ENCODE data around the gene TUSC2. TPM values are rescaled to one million over a fixed set of nuclear protein-coding genes. Genes with fewer than 3 reads are reported as not detected.
A peak's percentile ranks its signal among the peaks of the same experiment; 100 is the strongest.

TUSC2 gene, protein sequence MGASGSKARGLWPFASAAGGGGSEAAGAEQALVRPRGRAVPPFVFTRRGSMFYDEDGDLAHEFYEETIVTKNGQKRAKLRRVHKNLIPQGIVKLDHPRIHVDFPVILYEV
- 10 to 100 TPM; 40.8 to 48.7 (median 48.5) TPM for total RNA-seq

DNA sequence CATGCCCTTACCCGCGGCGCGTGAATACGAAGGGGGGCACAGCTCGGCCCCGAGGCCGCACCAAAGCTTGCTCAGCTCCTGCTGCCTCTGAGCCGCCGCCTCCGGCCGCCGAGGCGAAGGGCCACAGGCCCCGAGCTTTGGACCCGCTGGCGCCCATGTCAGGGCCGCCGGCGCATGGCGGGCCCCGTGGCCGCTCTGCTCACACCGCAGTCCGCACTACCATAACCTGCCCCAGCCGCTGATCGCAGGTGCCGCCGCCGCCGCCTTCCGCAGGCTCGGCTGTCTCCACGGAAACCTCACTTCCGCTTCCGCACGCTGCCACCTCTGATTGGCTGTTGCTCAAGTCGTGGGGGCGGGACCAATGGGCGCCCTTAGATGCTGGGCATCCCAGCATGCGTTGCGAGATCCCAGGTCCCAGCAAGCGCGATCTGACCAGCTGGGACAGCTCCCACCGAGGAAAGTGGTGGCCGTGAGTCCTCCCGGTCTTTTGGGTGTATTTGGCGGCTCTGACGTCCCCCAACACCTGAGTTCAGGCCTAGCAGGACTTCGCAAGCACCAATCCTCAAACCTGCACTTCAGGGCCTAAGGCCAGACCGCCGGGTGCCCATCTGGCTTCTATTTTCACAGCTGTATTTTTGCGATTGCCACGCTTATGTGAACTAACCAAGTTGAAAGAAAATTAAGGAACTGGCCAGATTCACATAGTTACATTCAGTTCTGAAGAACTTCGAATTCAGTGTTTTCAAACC lies at the start of gene TUSC2:
TSS of gene TUSC2 (minus strand) at position 281 of the 749 bp plus-strand sequence. CDS start at position 157, 124 bp downstream.
- peak within 1 kb of the TSS; percentile 90 for H3K4me3 Mint-ChIP-seq
- H3K4me1 Mint-ChIP-seq (ENCODE audit: low read depth) = peaks cover 23% of the 10 kb centered on the region
- peaks cover 10% of the 10 kb centered on the region for H3K36me3 Mint-ChIP-seq (ENCODE audit: insufficient read depth)
- no peaks in the 10 kb centered on the region for H3K9me3 Mint-ChIP-seq
- DNase-seq = peak; percentile 92
- ATAC-seq = peak; percentile 95 to 96
- no peaks in the 10 kb centered on the region for H3K27me3 Mint-ChIP-seq (ENCODE audit: low read depth)

DNA sequence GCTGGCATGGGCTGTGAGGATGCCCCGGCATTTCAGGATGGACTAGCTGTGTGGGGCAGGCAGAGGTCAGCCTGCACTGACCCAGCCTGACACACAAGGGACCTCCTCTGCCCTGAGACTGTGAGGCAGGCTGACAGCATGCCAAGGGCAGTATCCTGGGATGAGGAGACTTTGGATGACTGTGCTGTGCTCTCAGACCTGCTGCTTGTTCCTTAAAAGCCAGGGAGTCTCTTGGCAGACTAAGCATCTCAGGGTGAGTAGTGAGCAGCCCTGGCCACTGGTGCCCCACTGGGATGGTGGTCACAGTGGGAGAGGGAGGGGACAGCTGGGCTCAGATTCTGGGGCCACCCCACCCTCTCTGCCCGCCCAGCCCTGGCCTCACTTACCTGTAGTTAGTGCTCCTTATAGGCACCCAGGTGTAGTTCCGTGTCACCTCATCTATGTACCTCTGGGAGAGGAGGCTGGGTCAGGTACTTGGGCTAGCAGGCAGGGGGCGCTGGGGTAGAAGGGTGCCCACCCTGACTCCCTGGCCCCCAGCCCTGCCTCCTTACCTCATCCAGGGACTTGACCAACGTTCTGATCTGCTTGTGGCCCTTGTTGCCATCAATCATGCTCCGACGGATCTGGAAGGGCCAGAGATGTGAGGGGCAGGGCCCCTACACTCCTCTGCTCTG lies 47.4 kb upstream of the TUSC2 start:
- Mint-ChIP-seq H3K4me3 (no peak overlapping the region), H3K27me3 (ENCODE audit: low read depth) (no peaks in the 10 kb centered on the region), H3K4me1 (ENCODE audit: low read depth) (peaks cover 4% of the 10 kb centered on the region), H3K36me3 (ENCODE audit: insufficient read depth) (no peaks in the 10 kb centered on the region), H3K9me3 (no peaks in the 10 kb centered on the region)
- no peak for DNase-seq
- ATAC-seq = peak in 1 of 2 donors; percentile 16

DNA sequence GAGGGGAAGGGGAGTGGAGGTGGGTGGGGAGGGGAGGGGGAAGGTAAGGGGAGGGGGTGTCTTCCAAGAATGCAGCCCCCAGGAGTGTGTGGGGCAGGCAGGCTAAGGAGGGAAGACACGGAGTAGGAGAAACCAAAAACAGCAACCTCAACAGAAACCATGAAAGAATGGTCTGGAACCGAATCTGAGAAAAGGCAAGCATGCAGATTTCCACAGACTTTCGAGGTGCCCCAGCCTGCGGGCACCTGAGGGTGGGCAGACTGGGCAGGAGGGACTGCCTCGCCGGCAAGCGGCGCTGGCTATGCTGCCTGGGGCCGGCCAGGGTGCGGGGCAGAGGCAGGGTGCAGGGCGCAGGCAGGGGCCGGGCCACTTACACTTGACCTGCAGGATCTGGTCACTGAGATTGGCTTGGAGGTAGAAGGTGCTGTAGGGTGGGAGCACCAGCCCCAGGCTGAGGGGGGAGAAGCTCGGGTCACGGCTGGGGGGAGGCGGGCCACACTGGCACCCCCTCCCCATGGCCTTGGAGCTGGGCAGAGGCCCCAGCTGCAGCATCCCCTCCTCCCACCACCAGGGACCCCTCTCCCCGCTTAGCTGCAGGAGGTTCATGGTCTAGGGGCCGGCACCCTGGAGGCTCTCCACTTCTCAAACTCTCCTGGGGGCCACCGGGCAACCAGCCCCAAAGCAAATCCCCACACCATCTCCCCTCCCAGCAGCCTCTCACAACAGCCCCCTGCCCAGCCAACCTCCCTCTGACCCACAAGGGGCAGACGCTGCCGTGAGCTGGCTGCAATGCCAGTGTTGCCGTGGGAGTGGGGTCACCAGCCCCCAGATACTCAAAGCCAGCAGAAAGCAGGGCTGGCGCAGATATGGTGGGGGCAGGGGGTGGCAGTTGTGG lies 46.6 kb upstream of the TUSC2 start:
- H3K9me3 Mint-ChIP-seq = no peaks in the 10 kb centered on the region
- peaks cover 4% of the 10 kb centered on the region for H3K4me1 Mint-ChIP-seq (ENCODE audit: low read depth)
- H3K36me3 Mint-ChIP-seq (ENCODE audit: insufficient read depth) = no peaks in the 10 kb centered on the region
- no peaks in the 10 kb centered on the region for H3K27me3 Mint-ChIP-seq (ENCODE audit: low read depth)
- H3K4me3 Mint-ChIP-seq = no peak overlapping the region
- DNase-seq (no peak), ATAC-seq (no peak)

DNA sequence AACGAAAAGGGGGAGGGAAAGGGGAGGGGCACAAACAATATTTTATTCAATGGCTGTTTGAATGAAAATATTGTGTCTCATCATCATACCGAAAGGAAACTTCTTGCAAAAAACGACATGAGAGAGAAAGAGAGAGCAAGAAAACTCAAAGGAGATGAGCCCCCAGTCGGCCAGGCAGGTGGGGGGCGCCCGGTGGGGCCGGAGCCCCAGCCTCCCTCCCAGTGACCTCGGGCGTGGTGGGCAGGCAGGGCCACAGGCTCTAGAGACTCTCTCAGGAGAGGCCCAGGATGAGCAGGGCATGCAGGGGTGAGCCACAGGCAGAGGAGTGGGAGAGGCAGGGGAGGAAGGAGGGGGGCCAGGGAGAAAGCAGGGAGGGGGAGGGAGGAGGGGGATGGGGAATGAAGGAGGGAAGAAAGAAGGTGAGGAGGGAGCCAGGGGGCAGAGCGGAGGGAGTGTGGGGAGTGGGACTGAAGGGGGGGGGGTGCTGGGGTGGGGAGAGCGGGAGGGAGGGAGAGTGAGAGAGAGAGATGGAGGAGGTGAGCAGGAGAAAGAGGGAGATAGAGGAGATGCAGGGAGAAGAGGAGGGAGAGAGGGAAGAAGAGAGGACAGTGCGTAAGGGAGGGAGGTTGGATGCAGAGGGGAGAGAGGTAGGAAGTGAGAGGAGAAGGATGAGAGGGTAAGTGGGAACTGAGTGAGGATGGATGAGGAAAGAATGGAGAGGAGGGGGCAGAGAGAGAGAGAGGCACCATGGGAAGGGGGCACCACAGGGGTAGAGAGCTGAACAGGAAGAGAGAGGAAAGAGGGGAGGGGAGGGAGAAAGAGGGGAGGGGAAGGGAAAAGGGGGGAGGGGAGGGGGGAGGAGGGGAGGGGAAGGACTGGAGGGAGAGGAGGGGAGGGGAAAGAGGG lies 45.4 kb upstream of the TUSC2 start:
- DNase-seq (no peak), ATAC-seq (no peak)
- Mint-ChIP-seq H3K27me3 (ENCODE audit: low read depth) (no peaks in the 10 kb centered on the region), H3K4me3 (no peak overlapping the region), H3K4me1 (ENCODE audit: low read depth) (peaks cover 4% of the 10 kb centered on the region), H3K9me3 (no peaks in the 10 kb centered on the region), H3K36me3 (ENCODE audit: insufficient read depth) (no peaks in the 10 kb centered on the region)

DNA sequence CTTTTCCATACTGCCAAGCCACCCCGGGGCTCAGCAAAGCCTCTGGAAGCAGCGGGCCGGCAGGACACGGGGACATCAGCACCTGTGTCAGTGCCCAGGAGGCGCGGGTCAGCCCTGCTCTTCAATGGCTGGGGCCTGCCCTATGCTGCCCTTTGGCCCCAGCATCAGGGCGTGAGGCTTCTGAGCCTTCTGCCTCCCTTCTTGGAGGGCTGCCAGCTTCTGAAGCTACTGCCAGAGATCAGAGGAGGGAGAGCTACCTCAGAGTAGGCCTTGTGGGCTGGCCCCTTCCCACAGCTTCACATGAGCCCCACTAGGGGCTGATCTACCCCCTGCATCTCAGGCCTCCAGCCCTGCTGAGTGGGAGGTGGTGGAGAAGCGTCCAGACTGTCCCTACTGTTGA lies 44.3 kb upstream of the TUSC2 start:
- H3K4me1 Mint-ChIP-seq (ENCODE audit: low read depth) = peaks cover 6% of the 10 kb centered on the region

DNA sequence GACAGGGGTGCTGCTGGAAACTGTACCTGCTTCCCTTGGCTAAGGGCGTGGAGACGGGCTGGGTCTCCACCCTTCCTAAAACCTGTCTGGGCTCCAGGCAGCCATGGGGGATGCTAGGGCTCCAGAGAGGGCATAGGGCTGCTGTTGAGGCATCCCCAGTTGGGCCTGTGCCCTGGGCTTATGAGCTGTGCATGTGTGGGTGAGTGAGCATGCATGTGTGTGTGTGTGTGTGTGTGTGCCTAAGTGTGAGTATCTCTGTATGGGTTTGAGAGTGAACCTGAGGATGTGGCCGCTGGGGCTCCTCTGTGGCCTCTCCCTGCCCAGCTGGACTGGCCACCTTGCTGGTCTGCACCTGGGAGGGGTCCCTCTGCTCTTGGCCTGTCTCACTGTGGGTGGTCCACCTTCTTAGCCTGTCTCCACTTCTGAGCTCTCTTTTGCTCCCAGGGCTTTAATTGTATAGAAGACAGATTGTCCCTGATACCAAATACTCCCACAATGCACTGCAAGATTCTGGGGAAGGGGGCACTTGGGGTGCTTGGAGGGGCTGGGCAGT lies 43.2 kb upstream of the TUSC2 start:
- Mint-ChIP-seq H3K4me3 (no peak overlapping the region), H3K9me3 (no peaks in the 10 kb centered on the region), H3K27me3 (ENCODE audit: low read depth) (no peaks in the 10 kb centered on the region), H3K4me1 (ENCODE audit: low read depth) (peaks cover 11% of the 10 kb centered on the region), H3K36me3 (ENCODE audit: insufficient read depth) (no peaks in the 10 kb centered on the region)
- ATAC-seq (no peak), DNase-seq (no peak)

More for the DNA sequence above, 44.3 kb upstream of the TUSC2 start:
- no peak for DNase-seq
- no peak overlapping the region for H3K4me3 Mint-ChIP-seq
- H3K27me3 Mint-ChIP-seq (ENCODE audit: low read depth) = no peaks in the 10 kb centered on the region
- no peaks in the 10 kb centered on the region for H3K36me3 Mint-ChIP-seq (ENCODE audit: insufficient read depth)
- H3K9me3 Mint-ChIP-seq = no peaks in the 10 kb centered on the region
- no peak for ATAC-seq

DNA sequence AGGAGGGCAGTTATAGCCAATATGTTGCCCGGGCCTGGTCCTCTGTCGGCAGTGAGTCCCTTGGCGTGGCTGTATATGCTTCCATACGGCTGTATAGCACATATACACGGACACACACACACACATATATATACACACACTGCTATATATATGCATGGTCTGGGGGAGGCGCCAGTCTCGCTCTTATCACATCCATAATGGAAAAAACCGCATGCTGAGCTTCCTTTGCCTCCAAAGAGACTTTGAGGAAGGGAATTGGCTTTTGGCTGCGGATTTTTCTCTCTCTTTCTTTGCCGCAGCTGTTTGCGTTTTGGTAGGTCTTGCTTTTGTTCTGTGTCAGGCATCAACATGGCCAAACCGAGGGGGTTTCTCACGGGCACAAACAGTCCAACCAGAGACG lies 42.6 kb upstream of the TUSC2 start:
- Mint-ChIP-seq H3K4me1 (ENCODE audit: low read depth) (peaks cover 17% of the 10 kb centered on the region), H3K36me3 (ENCODE audit: insufficient read depth) (no peaks in the 10 kb centered on the region), H3K4me3 (no peak overlapping the region), H3K27me3 (ENCODE audit: low read depth) (no peaks in the 10 kb centered on the region), H3K9me3 (no peaks in the 10 kb centered on the region)
- ATAC-seq (no peak), DNase-seq (no peak)

DNA sequence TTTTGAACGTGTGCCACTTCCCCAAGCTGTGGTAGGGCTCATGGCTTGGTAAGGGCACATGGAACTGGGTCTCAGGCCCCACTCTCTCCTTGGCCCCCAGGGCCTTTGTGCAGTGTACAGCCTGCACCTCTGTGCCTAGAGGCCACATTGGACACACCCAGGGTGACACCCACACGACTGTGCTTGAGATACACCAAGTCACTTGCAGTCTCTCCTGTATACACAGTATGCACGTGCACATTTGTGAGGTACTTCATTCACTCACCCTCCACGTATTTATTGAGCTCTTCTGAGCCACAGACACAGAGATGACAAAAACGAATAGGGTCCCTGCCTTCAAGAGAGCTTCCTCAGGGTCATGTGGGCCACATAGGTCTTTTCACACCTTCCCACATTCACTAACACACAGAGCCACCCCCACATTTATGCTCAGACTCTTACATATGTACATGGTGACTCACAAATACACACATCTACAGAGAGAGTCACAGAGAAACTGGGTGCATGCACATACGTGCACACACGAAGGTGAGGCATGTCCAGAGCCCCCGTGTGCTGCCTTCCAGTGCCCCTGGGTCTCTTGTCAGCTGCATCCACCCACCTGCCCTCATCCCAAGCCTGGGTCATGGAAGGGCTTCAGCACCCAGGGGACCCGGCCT lies 41.1 kb upstream of the TUSC2 start:
- Mint-ChIP-seq H3K9me3 (no peaks in the 10 kb centered on the region), H3K27me3 (ENCODE audit: low read depth) (no peaks in the 10 kb centered on the region), H3K4me3 (no peak overlapping the region), H3K36me3 (ENCODE audit: insufficient read depth) (no peaks in the 10 kb centered on the region), H3K4me1 (ENCODE audit: low read depth) (peaks cover 21% of the 10 kb centered on the region)
- ATAC-seq (no peak), DNase-seq (no peak)

DNA sequence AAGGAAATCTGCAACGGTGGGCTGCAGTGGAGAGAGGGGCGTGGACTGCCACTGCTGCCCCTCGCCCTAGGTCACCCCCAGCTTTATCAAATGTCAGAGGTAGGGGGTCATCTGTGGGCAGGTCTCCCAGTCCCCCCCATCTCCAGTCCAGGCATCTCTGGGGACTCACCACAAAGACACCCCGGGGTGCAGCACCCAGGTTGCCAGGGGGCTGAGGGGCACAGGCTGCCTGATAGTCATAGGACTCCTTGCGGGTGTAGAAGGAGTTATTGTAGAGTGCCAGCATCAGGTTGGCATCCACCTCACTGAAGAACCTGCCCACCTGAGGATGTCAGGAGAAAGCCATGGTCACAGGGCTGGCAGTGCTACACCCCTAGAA lies 37.8 kb upstream of the TUSC2 start:
- Mint-ChIP-seq H3K27me3 (ENCODE audit: low read depth) (no peaks in the 10 kb centered on the region), H3K9me3 (no peaks in the 10 kb centered on the region), H3K36me3 (ENCODE audit: insufficient read depth) (no peaks in the 10 kb centered on the region), H3K4me3 (peak overlapping the region; percentile 82), H3K4me1 (ENCODE audit: low read depth) (peaks cover 17% of the 10 kb centered on the region)
- ATAC-seq (no peak), DNase-seq (no peak)

DNA sequence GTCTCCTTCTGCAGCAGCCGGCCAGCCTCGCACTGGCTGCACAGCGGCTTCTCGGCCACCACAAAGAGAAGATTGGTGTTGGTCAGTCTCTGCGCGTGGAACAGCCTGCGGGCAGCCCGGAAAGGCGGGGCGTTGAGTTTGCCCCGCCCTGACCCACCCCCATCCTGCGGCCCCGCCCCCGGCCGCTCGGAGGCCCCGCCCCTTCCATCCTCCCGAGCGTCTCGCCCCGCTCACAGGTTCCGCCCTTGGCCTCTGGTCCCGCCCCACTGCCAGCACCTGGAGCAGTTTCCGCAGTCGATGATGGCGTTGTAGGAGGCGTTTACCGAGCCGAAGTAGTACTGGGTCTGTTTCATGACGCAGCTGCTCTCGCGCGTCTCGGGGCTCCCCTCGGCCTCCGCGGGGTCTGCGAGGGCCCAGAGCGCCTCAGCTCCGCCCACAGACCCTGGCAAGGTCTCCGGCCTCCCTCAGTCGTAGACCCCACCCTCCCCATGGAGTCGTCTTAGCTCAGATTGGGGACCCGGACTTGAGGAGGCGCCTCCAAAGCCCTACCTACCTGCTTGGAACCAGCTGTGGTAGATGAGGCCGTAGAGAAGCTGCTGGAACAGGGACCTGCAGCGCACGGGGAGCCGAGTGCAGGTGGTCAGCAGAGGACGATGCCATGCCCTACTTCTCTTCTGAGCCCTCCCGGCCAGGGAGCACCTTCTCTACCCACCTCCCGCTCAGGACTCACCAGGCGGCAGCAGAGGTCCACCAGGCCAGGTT lies 37.2 kb upstream of the TUSC2 start:
- Mint-ChIP-seq H3K4me1 (ENCODE audit: low read depth) (peaks cover 17% of the 10 kb centered on the region), H3K4me3 (peak overlapping the region; percentile 82), H3K36me3 (ENCODE audit: insufficient read depth) (no peaks in the 10 kb centered on the region), H3K27me3 (ENCODE audit: low read depth) (no peaks in the 10 kb centered on the region), H3K9me3 (no peaks in the 10 kb centered on the region)
- ATAC-seq (peak; percentile 97 to 98), DNase-seq (peak; percentile 93)

DNA sequence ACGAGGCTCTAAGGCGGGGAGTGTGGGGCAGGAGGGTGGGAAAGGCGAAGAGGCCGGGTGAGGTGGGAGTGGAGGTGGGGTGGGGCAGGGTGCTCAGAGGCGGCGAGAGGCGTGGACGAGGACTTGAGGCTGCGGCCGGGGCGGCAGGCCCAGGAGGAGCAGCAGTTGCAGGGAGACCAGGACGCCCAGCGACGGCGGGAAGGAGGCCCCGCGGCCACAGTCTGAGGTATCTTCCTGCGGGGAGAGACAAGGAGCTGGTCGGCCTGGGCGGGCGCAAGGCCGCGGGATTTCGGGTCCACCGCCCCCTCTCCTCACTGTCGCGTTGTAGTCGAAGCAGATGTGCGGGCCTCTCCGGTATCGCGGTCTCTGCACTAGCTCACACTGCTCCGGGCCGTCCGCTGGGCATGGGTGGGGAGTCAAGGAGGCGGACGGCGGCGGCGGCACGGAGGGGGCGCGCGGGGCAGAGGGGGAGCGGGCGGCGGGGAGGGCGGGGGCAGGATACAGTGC lies 36.6 kb upstream of the TUSC2 start:
- H3K36me3 Mint-ChIP-seq (ENCODE audit: insufficient read depth) = no peaks in the 10 kb centered on the region
- H3K4me1 Mint-ChIP-seq (ENCODE audit: low read depth) = peaks cover 22% of the 10 kb centered on the region
- H3K27me3 Mint-ChIP-seq (ENCODE audit: low read depth) = no peaks in the 10 kb centered on the region
- no peaks in the 10 kb centered on the region for H3K9me3 Mint-ChIP-seq
- ATAC-seq = peak; percentile 31 to 37
- H3K4me3 Mint-ChIP-seq = peak overlapping the region; percentile 82
- DNase-seq = no peak

DNA sequence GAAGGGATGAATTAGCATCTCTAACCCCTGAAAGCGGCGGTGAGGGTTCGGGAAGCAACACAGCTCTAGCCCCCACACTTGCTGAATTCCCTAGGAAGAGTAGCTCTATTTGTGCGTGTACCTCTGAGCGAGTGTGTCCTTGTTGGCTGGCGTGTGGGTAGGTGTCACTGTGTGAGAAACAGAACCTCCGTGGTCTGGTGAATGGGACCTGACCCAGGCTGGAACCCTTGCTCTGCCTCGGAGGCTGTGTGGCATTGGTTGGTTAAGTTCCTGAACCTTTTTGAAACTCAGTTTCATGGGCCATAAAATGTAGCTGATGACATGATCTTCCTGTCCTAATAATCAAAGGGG lies 31.7 kb upstream of the TUSC2 start:
- peaks cover 8% of the 10 kb centered on the region for H3K36me3 Mint-ChIP-seq (ENCODE audit: insufficient read depth)
- no peaks in the 10 kb centered on the region for H3K27me3 Mint-ChIP-seq (ENCODE audit: low read depth)
- H3K4me3 Mint-ChIP-seq = peak overlapping the region; percentile 96
- ATAC-seq (peak; percentile 8 to 16), DNase-seq (no peak)
- peaks cover 37% of the 10 kb centered on the region for H3K4me1 Mint-ChIP-seq (ENCODE audit: low read depth)
- no peaks in the 10 kb centered on the region for H3K9me3 Mint-ChIP-seq
